ENCODE results near the gene CCNL1. TPM values are rescaled to one million over a fixed set of nuclear protein-coding genes. Genes with fewer than 3 reads are reported as not detected.

CCNL1 gene
- total RNA-seq, result 116 and 119 TPM in 2 replicates
- polyA plus RNA-seq, result 133 and 137 TPM in 2 replicates
- 28.4 and 47.3 TPM in 2 replicates for polyA plus RNA-seq (2011; cell fraction: cytosol; rRNA removed)
- 1,015 and 1,126 TPM in 2 replicates for polyA plus RNA-seq (2011; cell fraction: nucleus; rRNA removed)
- polyA plus RNA-seq (2012), result 57.6 and 65.6 TPM in 2 replicates
- 177 and 210 TPM in 2 replicates for polyA minus RNA-seq
- 46.1 TPM for polyA minus RNA-seq (2011; cell fraction: cytosol; rRNA and poly(A)+ RNA removed)
- 995 and 1,041 TPM in 2 replicates for polyA minus RNA-seq (2011; cell fraction: nucleus; rRNA and poly(A)+ RNA removed)
- Bru-seq, nascent RNA, result percentile 99 among the genes with signal in this experiment
- percentile 76 among the genes with signal in this experiment for BruChase-seq, experiment 1, labeled RNA remaining after a 6-hour chase
- percentile 99 among the genes with signal in this experiment for BruChase-seq, experiment 2, labeled RNA remaining after a 2-hour chase
- long read RNA-seq, full-length matches to known transcripts, result 24 of 85 reads
- long read RNA-seq, partial matches to known transcripts, result 2 of 85 reads
- long read RNA-seq, other reads (novel, unspliced or antisense), result 59 of 85 reads

DNA sequence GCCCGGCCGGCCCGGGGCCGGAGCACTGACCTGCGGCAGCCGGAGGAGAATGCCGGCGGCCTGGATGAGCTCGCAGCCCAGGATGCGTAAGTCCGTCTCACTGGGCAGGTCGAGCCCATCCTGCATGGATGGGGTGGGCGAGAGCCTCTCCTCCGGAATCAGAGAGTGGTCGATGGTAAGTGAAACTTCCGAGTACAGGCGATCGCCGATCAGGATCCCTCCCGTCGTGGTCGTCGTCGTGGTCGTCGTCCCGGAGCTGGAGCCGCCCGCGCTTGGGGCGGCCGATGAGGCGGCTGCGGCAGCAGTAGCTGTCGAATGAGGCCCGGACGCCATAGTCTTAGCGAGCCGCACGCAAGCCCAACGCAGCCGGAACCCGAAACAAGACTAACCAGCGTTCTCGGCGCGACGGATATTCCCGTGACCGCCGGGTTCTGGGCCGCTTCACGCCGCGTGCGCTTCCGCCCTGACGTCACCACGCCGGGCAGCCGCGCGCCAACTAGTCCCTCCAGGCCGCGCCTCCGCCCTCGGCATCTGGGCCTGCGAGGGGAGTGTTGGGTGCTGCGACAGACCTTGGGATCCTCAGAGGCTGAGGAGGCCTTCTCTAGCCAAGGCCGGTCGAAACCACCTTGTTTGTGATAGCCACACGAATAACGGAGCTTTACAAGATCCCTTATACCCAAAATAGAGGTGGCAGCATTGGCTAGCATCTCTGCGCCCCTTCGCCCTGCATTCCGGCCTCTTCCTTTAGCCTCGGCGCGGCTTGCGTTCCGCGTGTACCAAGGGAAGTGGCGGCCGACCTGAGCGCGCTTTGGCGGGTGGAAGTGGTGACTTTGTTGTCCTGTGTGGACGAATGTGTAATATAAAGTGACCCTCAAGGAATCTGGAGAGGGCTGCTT is at the start of gene CCNL1:
Gene CCNL1, minus strand, starts transcription at position 386 of the 896 bp plus-strand sequence. Its CDS starts 53 bp downstream, at position 333.
- POLR2A ChIA-PET, result interaction anchor here (0.8 to 5.1 kb wide), 7 partner anchors 11 to 477 kb away, joined by 3 to 105 read pairs (median 5); no protein-coding TSS in a partner anchor
- TSS peak; percentile 88 for BruUV-seq (replicated peaks)
- dilution Hi-C loops (cut with MboI; ENCODE audit: extremely low pct_ligation_motif_present, low sequenced_read_pairs) (no loop called here), intact Hi-C loops (cut with micrococcal nuclease) (loop anchor here (1.0 to 10.0 kb wide), 9 partner anchors 15 to 1285 kb away; partner anchors contain the start of gene GMPS)
- Histone ChIP-seq H2AFZ (ENCODE audit: low read depth, low read length) (peak within 1 kb of the TSS; percentile 51), H3K9me3 (replicated peaks; ENCODE audit: control insufficient read depth, insufficient read depth, low read length) (no peaks in the 10 kb centered on the region), H3K79me2 (ENCODE audit: control insufficient read depth, insufficient read depth, low read length) (peaks cover 49% of the 10 kb centered on the region), H3K36me3 (ENCODE audit: control insufficient read depth in 2 of 2, extremely low read depth in 1 of 2, insufficient read depth in 2 of 2, low read length in 2 of 2) (peaks cover 2 to 29% of the 10 kb centered on the region in 2 experiments), H3K4me3 (replicated peaks in 1 of 3; ENCODE audit: insufficient read depth in 1 of 3, low read depth in 1 of 3, low read length in 3 of 3) (peak within 1 kb of the TSS; percentile 41 to 97 (median 66)), H3K4me1 (ENCODE audit: control insufficient read depth, extremely low read depth, insufficient read depth, low read length) (peaks cover 50% of the 10 kb centered on the region), H4K20me1 (replicated peaks; ENCODE audit: control insufficient read depth, extremely low read depth, insufficient read depth, low read length) (peaks cover 25% of the 10 kb centered on the region), H3K9me1 (replicated peaks; ENCODE audit: control insufficient read depth, extremely low read depth, insufficient read depth, low read length) (no peaks in the 10 kb centered on the region), H3K9ac (replicated peaks; ENCODE audit: extremely low read depth, insufficient read depth, low read length) (peak within 1 kb of the TSS; percentile 97), H3K27ac (ENCODE audit: insufficient read depth, low read depth, low read length) (peak within 1 kb of the TSS; percentile 94), H3K4me2 (ENCODE audit: insufficient read depth, low read length) (peak within 1 kb of the TSS; percentile 95), H3K27me3 (ENCODE audit: control insufficient read depth in 2 of 2, insufficient read depth in 2 of 2, low read length in 2 of 2) (no peaks in the 10 kb centered on the region)
- peak; percentile 96 for DNase-seq (ENCODE audit: low read depth, low spot score)
- peak; percentile 33 for TF ChIP-seq JUN (IDR thresholded peaks at IDR 0.05; ENCODE audit: borderline replicate concordance, insufficient read depth, insufficient read length, low read depth)
- TF ChIP-seq FOS (IDR thresholded peaks at IDR 0.05; ENCODE audit: borderline replicate concordance, insufficient read depth, low read length), result no peak
- TF ChIP-seq POLR2A (IDR thresholded peaks at IDR 0.05; ENCODE audit: low read depth, low read length), result peak; percentile 98
- no peak for TF ChIP-seq CTCF (IDR thresholded peaks at IDR 0.05; ENCODE audit: extremely low read depth in 1 of 2, insufficient read depth in 1 of 2, low read depth in 1 of 2, low read length in 2 of 2)
- no peak for TF ChIP-seq MAX (IDR thresholded peaks at IDR 0.05; ENCODE audit: insufficient read depth, insufficient read length)
- no peak for TF ChIP-seq GATA2 (IDR thresholded peaks at IDR 0.05; ENCODE audit: insufficient read depth, insufficient read length, low read depth, low read length)
- TF ChIP-seq POLR2AphosphoS5 (IDR thresholded peaks at IDR 0.05; ENCODE audit: insufficient read depth, low read depth, low read length), result peak; percentile 99
- TF ChIP-seq EZH2 (IDR thresholded peaks at IDR 0.05; ENCODE audit: borderline replicate concordance, low read depth, low read length, severe bottlenecking), result no peak
- peak; percentile 69 for TF ChIP-seq MYC (IDR thresholded peaks at IDR 0.05; ENCODE audit: low read depth, low read length)
- peak; percentile 66 for FAIRE-seq
- CTCF ChIA-PET, result interaction anchor here (1.0 to 3.4 kb wide), 8 partner anchors 9 to 372 kb away, joined by 4 to 30 read pairs (median 6); no protein-coding TSS in a partner anchor

Data from endothelial cell of umbilical vein (primary cell).